ENCODE data around the gene CSNK2A3. TPM values are rescaled to one million over a fixed set of nuclear protein-coding genes. Genes with fewer than 3 reads are reported as not detected.

Gene CSNK2A3
- total RNA-seq, 1 experiment from 2014 or later, result 1.7 TPM

DNA sequence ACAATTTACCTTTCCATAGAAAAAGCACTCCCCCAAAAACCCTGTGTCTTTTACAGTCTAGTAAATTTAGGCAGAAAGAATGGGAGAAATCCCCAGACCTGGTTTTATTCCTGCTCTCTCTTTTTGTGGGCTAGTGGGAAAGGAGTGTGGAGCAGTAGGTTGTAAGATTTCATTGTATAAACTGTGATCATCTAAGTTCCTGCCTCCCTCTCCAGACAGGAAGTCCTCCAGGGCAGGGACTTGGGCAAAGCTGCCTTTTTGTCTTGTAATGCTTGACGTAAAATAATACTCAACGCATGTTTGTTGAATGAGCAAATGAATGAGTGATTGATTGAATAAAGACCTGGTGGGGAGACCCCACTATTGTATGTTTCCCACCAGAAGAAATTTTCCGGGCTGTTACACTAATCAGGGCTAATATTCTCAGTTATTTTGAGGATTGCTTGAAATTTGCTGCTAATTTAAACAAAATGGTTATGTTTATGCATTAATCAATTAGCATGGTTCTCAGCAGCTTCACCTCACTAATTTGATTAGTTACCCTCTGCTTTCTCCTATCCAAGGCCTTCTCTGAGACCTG is 36.3 kb downstream of the CSNK2A3 start:
- H3K79me1 ChIP-seq (ENCODE audit: insufficient read depth, low read depth, low read length, poor library complexity, severe bottlenecking), result no peaks in the 10 kb centered on the region
- TF ChIP-seq, protein P1, sequence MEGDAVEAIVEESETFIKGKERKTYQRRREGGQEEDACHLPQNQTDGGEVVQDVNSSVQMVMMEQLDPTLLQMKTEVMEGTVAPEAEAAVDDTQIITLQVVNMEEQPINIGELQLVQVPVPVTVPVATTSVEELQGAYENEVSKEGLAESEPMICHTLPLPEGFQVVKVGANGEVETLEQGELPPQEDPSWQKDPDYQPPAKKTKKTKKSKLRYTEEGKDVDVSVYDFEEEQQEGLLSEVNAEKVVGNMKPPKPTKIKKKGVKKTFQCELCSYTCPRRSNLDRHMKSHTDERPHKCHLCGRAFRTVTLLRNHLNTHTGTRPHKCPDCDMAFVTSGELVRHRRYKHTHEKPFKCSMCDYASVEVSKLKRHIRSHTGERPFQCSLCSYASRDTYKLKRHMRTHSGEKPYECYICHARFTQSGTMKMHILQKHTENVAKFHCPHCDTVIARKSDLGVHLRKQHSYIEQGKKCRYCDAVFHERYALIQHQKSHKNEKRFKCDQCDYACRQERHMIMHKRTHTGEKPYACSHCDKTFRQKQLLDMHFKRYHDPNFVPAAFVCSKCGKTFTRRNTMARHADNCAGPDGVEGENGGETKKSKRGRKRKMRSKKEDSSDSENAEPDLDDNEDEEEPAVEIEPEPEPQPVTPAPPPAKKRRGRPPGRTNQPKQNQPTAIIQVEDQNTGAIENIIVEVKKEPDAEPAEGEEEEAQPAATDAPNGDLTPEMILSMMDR (conservative IDR thresholded peaks at IDR 0.05), result no peak
- no peak overlapping the region for H3K4ac ChIP-seq (ENCODE audit: low read depth, low read length)
- H4K91ac ChIP-seq (ENCODE audit: insufficient read length, low read depth, low read length), result no peak overlapping the region
- H2AK5ac ChIP-seq (ENCODE audit: insufficient read length, low read length), result no peak overlapping the region
- no peaks in the 10 kb centered on the region for H3K27me3 ChIP-seq (ENCODE audit: insufficient read depth, low read length)
- no peak overlapping the region for H2BK5ac ChIP-seq (ENCODE audit: insufficient read length, low read length)
- Mint-ChIP-seq H3K36me3 (ENCODE audit: insufficient read depth in 1 of 3, low read depth in 3 of 3) (no peaks in the 10 kb centered on the region), H3K27ac (no peak overlapping the region), H3K9me3 (no peaks in the 10 kb centered on the region), H3K27me3 (ENCODE audit: low read depth) (peaks cover 2% of the 10 kb centered on the region; the same call in 1 of the 2 replicates), H3K4me3 (no peak overlapping the region), H3K4me1 (peaks cover 4 to 8% of the 10 kb centered on the region in 2 experiments; a peak in 3 of 4 replicates)
- H3K79me2 ChIP-seq (ENCODE audit: insufficient read depth, low read length), result no peaks in the 10 kb centered on the region
- no peak overlapping the region for H4K8ac ChIP-seq (replicated peaks; ENCODE audit: insufficient read length, low read depth, low read length)
- no peak overlapping the region for H3K14ac ChIP-seq (ENCODE audit: insufficient read depth, low read length)
- no peak overlapping the region for H2BK120ac ChIP-seq (ENCODE audit: low read depth, low read length, poor library complexity, severe bottlenecking)
- no peak overlapping the region for H3K56ac ChIP-seq (ENCODE audit: insufficient read length, low read depth, low read length)
- no peak overlapping the region for H2AFZ ChIP-seq (ENCODE audit: low read length)
- H3K9ac ChIP-seq (ENCODE audit: extremely low read depth, insufficient read length, low read length), result no peak overlapping the region
- no peaks in the 10 kb centered on the region for H3K23me2 ChIP-seq (ENCODE audit: insufficient read length, low read depth, low read length, poor library complexity, severe bottlenecking)
- H3K27ac ChIP-seq (ENCODE audit: insufficient read length, low read depth, low read length), result no peak overlapping the region
- no peak overlapping the region for H3K23ac ChIP-seq (ENCODE audit: insufficient read length, low read depth, low read length)
- no peak overlapping the region for H3T11ph ChIP-seq (ENCODE audit: low read length)
- no peaks in the 10 kb centered on the region for H4K20me1 ChIP-seq (ENCODE audit: control insufficient read depth, insufficient read depth, insufficient read length)
- H3K9me3 ChIP-seq (ENCODE audit: control insufficient read depth, low read depth, low read length), result no peaks in the 10 kb centered on the region
- WGBS (ENCODE audit: extremely low coverage, insufficient read length, low lambda C conversion rate), result no CpG with 5 or more reads among the region's 3 CpGs
- no peak overlapping the region for H2BK15ac ChIP-seq (ENCODE audit: low read depth, low read length)
- no peak overlapping the region for H2BK20ac ChIP-seq (ENCODE audit: low read depth, low read length, poor library complexity, severe bottlenecking)
- H3K4me1 ChIP-seq (ENCODE audit: insufficient read depth, low read length), result no peaks in the 10 kb centered on the region
- H2BK12ac ChIP-seq (ENCODE audit: insufficient read length, low read depth, low read length), result no peak overlapping the region
- no peak for DNase-seq
- no peak overlapping the region for H3K4me2 ChIP-seq (ENCODE audit: insufficient read depth, insufficient read length, low read length)
- no peak overlapping the region for H3K18ac ChIP-seq (ENCODE audit: insufficient read length, low read depth, low read length)
- no peak overlapping the region for H4K5ac ChIP-seq (ENCODE audit: insufficient read length, low read depth, low read length)

All from H9 (cell line).